DMS114 treated with DMSO at 0.1 percent for 48 hours (cell line): Measurements from ENCODE around the gene CAPN11.

ENCODE experiments used
- DNase-seq: peaks from one replicate; lab custom pipeline; 2025; ENCODE audit not compliant: unreplicated experiment; lab: John Stamatoyannopoulos, UW

CAPN11 gene

DNA sequence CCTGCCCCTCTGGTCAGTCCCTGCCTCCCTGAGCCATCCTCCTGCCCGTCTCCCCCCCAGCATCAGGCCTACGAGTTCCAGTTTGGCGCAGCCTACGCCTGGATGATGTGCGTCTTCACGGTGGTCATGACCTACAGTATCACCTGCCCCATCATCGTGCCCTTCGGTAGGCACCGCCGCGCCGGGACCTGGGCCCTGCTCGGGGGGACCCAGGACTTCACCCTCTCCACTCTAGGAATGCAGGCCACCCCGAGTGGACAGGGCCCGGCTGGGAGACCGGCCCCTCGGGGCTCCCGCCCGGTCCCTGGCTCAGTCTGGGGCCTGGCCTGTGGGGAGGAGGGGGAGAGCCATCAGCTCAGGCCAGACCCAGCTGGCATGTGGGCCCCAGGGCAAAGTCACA, 6.1 kb upstream of the CAPN11 start:
- DNase-seq = no peak

DNA sequence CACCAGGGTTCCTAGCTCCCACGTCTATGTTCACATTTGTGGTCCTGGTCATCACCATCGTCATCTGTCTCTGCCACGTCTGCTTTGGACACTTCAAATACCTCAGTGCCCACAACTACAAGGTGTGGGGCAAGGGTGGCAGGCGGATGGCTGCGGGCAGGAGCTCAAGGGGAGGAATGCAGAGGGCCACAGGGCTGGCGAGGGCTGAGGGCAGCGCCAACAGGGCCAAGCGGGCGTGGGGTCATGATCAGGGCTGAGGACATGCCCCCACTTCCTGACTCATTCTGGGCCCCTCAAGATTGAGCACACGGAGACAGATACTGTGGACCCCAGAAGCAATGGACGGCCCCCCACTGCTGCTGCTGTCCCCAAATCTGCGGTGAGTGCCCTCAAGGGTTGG, 4.6 kb upstream of the CAPN11 start:
- DNase-seq = no peak

DNA sequence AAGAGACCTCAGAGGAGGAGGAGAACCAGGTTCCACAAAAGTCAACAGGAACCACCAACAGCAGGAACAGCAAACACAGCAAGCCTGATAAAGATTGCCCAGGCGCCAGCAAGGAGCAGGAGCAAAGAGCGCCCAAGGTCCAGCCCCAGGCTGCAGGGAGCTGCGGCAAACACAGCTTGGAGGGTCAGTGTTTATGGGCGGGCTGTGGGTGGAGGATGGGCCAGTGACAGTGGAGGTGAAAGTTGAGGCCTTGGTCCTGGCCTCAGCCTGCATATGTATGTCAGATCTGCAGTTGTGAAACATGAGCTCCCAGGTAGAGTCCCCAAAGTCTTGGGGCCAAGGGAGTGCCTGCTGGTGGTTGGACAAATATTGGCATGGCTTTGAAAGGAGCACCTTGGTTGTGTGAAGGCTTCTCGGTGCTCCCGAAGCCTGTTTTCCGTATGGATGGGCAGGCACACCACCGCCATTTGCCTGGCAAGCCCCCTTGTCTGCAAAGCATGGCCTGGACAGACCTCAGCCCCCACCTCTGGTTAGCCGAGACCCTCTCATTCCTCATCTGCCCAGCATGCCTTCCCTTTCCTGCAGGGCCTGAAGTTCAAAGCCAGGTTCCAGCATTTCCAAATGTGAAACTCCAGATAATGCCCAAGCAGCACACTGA, 2.0 kb upstream of the CAPN11 start:
- DNase-seq = no peak

DNA sequence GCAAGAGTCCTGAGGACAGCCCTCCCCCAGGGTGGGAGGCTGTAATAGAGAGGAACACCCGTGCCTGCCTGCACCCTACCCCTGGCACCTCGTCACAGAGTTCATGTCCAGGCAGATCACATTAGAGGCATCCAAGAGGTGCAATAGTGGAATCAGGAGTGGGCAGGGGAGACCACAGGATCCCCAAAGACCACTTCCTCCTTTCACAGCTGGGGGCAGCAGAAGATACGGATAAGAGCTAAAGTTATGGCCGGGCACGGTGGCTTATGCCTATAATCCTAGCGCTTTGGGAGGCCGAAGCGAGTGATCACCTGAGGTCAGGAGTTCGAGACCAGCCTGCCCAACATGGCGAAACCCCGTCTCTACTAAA, 1.5 kb upstream of the CAPN11 start:
- no peak for DNase-seq

DNA sequence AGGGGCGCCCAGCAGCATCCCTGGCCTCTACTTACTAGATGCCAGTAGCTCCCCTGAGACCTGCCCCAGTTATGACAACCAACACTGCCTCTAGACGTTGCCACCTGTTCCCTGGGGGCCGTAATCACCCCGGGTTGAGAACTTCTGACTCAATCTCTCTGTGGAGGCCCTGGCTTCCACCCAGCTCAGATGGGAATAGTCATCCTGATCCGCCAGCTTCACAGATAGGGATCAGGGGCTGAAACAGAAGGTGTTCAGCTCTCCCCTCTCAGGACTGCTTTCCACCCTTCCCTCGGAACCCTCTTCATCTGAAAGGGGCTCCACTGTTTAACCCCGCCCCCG, 3.3 kb downstream of the CAPN11 start:
- no peak for DNase-seq

DNA sequence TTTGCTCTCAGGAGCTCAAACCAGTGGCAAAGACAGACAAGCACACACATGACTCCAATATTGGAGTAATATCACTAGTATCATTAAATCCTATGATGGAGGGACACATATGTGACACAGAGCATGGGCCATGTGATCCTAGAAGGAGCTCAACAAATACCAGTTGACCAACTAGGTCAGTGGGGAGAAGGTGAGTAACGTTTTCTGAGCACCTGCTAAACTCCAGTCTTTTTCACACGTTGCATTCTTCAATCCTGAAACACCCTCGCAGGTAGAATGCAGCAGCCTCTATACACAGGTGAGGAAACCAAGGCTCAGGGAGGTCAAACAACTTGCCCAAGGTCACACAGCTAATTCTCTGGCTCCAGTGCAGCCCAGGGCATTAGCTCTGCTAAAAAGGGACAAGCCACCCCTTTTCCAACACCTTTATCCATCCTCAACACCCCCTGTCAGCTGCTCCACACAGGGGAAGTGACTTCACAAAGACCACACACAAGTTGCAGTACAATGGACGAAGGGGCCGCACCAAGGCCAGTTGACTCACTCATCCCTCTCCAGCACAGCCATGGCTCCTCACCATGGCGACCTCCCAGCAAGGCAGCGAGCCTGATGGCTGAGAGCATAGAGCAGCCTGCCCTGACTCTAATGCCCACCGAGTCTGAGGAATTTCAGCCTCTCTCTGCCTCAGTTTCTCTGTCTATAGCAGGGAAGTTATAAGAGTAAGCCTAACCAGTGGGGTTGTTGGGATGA, 4.4 kb downstream of the CAPN11 start:
- DNase-seq = no peak

DNA sequence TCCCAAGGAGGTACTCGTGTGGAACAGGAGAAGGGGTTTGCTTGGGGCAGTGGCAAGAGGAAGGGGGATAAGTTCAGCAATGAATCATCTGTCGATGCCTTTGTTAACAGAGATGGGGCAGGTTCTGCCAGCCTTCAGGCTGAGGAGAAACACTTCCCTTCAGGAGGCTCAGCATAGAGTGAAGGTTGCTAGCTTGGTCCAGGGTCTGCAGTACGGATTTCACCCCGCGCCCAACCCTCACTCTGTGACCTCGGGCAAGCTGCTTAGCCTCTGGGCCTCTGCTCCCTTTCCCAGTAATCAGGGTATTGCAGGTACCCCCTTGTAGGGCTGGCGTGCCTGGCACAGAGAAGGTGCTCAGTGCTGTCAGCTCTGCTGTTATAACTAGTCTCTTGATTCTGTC, 7.5 kb downstream of the CAPN11 start:
- no peak for DNase-seq

DNA sequence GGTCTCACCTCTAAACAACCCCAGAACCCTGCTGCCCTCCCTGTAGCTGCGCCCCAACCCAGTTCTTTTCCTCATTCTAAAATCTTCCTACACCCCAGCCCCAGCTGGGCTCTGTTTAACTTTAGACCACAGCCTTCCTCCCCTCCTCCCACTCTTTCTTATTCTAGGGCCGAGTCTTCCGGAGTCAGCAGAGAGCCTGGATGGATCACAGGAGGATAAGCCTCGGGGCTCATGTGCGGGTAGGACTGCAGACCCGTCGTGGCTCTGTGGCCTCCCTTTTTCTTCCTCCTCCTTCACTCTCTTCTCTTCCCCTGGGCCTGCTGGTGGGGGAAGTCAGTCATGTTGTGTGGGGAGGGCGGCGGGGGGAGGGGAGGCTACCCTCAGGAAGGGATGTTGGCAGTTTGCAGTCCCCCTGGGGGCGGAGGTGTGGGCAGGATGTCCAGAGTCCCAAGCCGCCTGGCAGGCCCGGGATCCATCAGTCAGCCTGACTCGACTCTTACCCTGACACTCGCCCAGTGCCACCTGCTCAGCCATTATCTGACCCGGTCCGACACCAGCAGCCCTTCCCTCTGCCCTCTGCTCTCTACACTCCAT, 8.1 kb downstream of the CAPN11 start:
- DNase-seq = no peak

DNA sequence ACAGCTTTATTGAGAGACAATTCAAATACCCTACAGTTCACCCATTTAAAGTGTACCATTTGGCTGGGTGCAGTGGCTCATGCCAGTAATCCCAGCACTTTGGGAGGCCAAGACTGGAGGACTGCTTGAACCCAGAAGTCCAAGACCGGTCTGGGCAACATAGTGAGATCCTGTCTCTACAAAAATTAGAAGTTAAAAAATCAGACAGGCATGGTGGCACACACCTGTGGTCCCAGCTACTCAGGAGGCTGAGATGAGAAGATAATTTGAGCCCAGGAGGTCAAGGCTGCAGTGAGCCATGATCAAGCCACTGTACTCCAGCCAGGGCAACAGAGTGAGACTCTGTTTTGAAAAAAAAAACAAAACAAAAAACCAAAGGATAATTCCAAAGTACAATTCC, 8.9 kb downstream of the CAPN11 start:
- DNase-seq = no peak

DNA sequence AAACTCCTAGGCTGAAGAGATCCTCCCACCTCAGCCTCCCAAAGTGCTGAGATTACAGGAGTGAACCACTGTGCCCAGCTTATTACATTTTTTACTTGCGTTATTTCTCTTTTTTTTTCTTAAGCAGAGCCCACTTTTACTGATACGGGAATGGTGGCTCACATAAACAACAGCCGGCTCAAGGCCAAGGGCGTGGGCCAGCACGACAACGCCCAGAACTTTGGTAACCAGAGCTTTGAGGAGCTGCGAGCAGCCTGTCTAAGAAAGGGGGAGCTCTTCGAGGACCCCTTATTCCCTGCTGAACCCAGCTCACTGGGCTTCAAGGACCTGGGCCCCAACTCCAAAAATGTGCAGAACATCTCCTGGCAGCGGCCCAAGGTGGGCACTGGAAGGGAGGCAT, 10.5 kb downstream of the CAPN11 start:
- no peak for DNase-seq

DNA sequence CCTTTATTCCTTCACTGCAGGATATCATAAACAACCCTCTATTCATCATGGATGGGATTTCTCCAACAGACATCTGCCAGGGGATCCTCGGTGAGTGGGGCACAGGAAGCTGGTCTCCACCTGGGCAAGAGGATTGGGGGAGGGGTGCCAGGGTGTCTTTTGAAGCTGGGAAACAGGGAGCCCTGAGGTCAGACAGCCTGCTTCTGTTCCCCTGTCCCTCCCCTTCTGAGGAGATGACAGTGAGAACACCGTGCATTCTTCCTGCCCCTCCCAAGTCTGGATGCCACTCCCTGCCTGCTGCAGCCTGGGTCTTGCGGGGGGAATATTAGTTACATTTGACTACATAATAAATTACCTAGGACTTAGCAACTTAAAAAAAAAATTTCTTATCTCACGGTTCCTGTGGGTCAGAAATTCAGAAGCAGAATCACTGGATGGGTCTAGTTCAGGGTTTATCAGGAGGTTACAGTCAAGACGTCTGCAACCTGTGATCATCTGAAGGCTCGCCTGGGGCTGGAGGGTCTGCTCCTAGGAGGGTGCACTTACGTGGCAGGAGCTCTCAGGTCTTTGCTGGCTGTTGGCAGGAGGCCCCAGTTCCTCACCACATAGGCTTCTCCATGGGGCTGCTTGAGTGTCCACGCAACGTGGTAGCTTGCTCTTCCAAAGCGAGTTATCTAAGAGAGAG, 11.4 kb downstream of the CAPN11 start:
- no peak for DNase-seq

DNA sequence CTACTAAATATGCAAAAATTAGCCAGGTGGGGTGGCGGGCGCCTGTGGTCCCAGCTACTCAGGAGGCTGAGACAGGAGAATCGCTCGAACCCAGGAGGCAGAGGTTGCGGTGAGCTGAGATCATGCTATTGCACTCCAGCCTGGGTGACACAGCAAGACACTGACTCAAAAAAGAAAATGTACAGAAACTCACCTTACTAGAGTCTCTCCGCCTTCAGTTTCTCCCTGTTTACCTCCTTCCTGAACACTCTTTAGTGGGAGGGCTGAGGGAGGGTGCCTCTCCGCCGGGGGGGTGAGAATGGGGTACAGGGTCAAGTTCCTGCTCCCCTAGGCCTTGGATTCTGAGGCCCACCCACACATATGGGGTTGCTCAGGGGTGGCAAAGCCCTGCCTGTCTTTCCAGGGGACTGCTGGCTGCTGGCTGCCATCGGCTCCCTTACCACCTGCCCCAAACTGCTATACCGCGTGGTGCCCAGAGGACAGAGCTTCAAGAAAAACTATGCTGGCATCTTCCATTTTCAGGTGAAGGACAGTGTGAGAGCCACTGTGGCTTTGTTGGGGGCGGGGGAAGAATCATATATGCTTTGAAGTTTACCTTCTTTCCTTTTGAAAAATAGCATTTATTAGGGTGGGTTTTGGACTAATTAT, 13.4 kb downstream of the CAPN11 start:
- no peak for DNase-seq

DNA sequence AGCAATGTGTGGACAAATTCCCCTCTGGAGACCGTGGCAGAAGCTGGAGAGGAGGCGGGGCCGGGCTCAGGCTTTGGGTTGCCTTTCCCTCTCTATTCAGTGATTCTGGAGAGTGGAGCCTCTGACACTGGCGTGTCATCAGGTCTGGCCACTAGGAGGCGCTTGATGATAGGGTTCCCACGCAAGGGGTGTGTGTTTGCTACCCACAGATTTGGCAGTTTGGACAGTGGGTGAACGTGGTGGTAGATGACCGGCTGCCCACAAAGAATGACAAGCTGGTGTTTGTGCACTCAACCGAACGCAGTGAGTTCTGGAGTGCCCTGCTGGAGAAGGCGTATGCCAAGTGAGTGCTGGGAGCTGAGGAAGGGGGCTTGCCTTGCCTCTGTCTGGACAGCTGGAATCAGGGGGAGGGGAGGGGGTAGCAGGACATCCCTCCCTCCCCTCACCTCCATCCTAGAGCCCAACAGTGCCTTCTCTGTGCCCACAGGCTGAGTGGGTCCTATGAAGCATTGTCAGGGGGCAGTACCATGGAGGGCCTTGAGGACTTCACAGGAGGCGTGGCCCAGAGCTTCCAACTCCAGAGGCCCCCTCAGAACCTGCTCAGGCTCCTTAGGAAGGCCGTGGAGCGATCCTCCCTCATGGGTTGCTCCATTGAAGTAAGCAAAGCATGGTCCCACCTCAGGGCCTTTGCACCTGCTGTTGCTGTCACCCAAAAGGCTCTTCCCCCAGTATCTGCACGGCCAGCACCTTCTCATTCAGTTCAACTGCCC, 14.3 kb downstream of the CAPN11 start:
- DNase-seq = peak; percentile 77

DNA sequence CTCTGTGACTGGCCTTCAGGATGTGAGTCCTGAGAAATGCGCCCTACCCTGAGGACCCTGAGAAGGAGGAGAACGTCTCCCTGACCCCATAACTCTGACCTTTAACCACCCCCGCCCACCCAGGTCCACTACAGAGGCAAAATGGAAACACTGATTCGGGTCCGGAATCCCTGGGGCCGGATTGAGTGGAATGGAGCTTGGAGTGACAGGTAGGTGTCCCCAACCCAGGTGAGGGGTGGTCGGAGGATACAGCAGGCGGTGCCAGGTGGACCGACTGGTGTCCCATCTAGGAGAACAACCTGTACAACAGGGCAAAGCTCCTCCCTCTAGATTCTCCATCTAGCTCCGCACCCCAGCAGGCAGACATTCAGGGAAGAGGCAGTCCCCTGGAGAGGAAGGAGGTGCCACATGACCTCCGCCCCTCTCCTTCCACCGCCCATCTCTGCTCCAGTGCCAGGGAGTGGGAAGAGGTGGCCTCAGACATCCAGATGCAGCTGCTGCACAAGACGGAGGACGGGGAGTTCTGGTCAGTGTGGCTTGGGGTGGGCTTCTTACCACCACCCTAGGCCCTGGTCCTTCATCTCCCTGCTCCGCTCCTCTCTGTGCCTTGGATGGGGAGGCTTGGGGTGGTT, 17.6 kb downstream of the CAPN11 start:
- DNase-seq = no peak

DNA sequence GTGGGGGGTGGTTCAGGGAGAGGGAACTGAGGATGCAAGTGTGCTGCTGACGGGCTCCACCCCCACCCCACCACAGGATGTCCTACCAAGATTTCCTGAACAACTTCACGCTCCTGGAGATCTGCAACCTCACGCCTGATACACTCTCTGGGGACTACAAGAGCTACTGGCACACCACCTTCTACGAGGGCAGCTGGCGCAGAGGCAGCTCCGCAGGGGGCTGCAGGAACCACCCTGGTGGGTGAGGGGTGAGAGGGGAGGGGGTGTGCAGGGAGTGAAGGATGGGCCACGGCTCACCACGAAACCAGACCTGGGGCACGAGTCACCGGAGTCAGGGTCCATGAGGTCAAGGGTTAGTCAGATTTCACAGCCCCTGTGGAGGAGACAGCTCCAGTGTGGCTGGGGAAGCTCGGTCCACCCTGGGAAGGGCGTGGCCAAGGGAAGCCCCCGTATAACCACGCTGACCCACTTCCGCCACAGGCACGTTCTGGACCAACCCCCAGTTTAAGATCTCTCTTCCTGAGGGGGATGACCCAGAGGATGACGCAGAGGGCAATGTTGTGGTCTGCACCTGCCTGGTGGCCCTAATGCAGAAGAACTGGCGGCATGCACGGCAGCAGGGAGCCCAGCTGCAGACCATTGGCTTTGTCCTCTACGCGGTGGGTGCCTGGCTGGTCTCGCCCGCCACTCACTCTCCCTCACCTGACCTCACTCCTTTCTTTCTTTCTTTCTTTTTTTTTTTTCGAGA, 18.3 kb downstream of the CAPN11 start:
- no peak for DNase-seq

DNA sequence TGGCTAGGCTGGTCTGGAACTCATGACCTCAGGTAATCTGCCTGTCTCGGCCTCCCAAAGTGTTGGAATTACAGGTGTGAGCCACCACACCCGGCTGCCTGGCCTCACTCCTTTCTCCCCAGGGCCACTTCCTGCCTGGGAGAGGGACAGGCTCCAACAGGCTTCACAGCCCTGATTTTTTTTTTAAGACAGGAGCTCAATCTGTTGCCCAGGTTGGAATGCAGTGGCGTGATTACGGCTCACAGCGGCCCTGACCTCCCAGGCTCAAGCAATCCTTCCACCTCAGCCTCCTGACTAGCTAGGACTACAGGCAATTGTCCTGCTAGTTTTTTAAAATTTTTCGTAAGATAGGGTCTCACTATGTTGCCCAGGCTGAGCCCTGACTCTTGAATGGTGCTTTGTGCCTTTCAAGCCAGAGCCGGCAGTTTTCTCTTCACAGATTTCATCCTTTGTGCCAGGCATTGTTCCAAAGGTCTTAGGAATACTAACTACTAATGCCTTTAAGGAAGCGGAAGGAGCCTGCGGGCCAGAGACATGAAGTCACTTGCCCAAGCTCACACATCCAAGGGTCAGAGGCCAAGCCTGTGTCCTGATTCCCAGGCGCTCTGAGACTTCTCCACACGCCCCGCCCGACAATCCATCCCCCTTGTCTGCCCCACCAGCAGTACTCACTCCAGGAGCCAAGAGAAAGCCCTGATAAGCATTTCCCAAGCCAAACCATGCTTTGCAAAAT, 19.2 kb downstream of the CAPN11 start:
- DNase-seq = no peak

DNA sequence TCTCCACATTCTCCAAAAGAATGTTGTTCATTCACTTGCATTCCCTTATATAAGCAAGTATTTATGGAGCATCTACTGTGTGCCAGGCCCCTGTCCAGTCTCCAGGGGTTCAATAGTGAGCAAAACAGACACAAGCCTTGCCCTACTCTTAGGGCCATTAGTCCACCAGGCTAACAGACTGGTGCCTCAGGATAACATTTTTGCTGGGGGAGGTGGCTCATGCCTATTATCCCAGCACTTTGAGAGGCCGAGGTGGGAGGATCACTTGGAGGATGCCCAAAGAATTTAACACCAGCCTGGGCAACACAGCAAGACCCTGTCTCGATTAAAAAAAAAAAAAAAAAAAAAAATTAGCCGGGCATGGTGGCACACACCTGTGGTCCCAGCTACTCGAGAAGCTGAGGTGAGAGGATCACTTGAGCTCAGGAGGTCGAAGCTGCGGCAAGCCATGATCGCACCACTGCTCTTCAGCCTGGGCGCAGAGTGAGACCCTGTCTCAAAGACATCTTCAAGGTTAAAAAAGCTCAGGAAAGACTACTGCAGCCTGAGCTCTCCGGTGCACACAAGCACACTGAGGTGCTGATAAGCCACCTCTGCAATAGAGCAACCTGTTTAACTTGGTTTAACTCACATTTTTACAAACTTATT, 19.9 kb downstream of the CAPN11 start:
- no peak for DNase-seq

DNA sequence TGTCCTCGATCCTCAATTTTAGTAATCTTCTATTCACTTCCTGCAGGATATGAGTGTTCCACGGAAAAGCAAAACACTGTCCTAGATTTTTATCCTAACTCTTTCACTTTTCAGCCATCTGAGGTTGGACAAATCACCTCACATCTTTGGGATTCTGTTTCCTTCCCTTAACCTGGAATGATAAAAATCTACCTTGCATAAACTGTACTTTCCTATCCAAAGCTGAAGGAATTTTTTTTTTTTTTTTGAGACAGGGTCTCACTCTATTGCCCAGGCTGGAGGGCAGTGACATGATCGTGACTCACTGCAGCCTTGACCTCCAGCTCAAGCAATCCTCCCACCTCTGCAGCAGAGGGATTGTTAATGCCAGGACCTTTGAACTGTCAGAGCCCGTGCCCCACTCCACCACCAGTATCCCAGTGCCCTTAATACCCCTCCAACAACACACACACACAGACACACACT, 20.5 kb downstream of the CAPN11 start:
- no peak for DNase-seq
